ENCODE measurements around the gene ACTN4.

The ACTN4 gene

DNA sequence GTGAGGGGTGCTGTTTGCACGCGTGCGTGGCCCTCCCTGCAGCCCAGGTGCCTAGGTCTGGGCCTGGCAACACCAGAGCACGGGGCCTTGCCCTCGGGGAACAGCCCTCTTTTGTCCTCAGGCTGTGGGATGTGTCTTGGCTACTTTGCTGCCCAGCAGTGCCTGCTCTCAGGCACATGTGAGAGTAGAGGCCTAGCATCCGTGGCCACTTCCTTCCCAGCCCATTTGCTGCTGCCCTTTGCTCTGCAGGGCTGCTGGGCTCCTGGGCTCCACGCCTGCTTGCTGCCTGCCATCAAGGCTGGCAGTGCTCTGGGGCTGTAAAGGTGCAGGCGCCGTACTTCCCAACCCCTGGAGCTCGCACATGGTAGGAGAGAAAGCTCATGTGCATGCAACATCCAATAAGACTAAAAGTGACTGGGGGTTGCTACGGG lies 50.2 kb downstream of the ACTN4 start:
- Histone ChIP-seq H3K9ac (ENCODE audit: low read depth, low read length, poor library complexity, severe bottlenecking) (peak overlapping the region; percentile 42), H3K27me3 (ENCODE audit: insufficient read depth, low read length, poor library complexity, severe bottlenecking) (no peaks in the 10 kb centered on the region), H3K4me2 (ENCODE audit: low read depth, low read length, poor library complexity, severe bottlenecking) (peak overlapping the region; percentile 19), H4K20me1 (ENCODE audit: insufficient read depth, low read length, poor library complexity, severe bottlenecking) (peaks cover 55% of the 10 kb centered on the region), H3F3A (ENCODE audit: low read depth) (peaks cover 15% of the 10 kb centered on the region), H3K36me3 (ENCODE audit: insufficient read depth, low read length) (peaks cover 40% of the 10 kb centered on the region; the same call in 1 of the 2 replicates), H3K79me2 (ENCODE audit: insufficient read depth, low read length) (peaks cover 76% of the 10 kb centered on the region), H3K4me3 (ENCODE audit: low read length, poor library complexity, severe bottlenecking) (no peak overlapping the region), H3K4me1 (ENCODE audit: insufficient read depth, low read length, poor library complexity, severe bottlenecking) (peaks cover 58% of the 10 kb centered on the region), H3K9me3 (ENCODE audit: insufficient read depth, low read depth, low read length) (no peaks in the 10 kb centered on the region), H3K9me2 (replicated peaks; ENCODE audit: low read depth, low read length) (no peaks in the 10 kb centered on the region), H2AFZ (ENCODE audit: low read length) (no peak overlapping the region)
- TF ChIP-seq, protein P1, sequence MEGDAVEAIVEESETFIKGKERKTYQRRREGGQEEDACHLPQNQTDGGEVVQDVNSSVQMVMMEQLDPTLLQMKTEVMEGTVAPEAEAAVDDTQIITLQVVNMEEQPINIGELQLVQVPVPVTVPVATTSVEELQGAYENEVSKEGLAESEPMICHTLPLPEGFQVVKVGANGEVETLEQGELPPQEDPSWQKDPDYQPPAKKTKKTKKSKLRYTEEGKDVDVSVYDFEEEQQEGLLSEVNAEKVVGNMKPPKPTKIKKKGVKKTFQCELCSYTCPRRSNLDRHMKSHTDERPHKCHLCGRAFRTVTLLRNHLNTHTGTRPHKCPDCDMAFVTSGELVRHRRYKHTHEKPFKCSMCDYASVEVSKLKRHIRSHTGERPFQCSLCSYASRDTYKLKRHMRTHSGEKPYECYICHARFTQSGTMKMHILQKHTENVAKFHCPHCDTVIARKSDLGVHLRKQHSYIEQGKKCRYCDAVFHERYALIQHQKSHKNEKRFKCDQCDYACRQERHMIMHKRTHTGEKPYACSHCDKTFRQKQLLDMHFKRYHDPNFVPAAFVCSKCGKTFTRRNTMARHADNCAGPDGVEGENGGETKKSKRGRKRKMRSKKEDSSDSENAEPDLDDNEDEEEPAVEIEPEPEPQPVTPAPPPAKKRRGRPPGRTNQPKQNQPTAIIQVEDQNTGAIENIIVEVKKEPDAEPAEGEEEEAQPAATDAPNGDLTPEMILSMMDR (conservative IDR thresholded peaks at IDR 0.05; ENCODE audit: low read length): no peak
- TF ChIP-seq EZH2phosphoT487 (IDR thresholded peaks at IDR 0.05; ENCODE audit: borderline replicate concordance): no peak

DNA sequence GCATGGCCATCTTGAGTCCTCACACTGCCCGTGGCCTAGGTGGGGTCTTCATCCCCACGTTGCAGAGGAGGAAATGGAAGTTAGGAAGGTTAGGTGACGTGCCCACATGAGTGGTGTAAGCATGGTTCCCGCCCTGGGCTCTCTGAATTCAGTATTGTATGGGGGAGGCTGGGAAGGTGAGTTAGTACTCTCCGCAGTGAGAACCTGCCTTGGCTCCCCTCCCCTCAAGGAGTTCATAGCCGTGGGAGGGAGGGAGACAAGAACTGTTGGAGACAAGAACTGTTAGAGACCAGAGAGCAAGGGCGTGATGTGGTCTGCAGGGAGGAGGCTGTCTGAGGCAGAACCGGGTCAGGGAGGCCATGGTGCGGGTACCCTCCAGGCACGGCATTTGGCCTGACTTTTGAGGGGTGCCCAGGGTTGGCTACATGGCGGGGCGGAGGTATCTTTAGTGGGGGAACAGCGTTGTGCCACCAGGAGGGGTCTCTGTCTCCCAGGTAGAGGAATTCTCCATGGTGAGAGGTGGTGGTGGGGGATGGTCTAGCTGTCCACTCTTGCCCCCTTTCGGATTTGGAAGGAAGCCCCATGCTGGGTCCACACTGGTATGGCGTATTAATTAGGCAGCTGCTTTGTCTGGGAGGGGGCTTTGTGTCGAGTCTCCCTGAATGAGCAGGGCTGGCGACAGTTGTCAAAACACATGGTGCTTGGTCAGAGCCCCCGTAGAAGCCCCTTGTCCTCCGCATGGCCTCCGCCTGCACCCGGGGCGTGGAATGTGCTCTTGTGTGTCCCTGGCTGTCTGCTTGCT lies 51.0 kb downstream of the ACTN4 start:
- peaks cover 51% of the 10 kb centered on the region for H3K4me1 ChIP-seq (ENCODE audit: insufficient read depth, low read length, poor library complexity, severe bottlenecking)
- peaks cover 49% of the 10 kb centered on the region for H4K20me1 ChIP-seq (ENCODE audit: insufficient read depth, low read length, poor library complexity, severe bottlenecking)
- peaks cover 47% of the 10 kb centered on the region; the same call in 1 of the 2 replicates for H3K36me3 ChIP-seq (ENCODE audit: insufficient read depth, low read length)
- H3K27me3 ChIP-seq (ENCODE audit: insufficient read depth, low read length, poor library complexity, severe bottlenecking): no peaks in the 10 kb centered on the region
- H3K9ac ChIP-seq (ENCODE audit: low read depth, low read length, poor library complexity, severe bottlenecking): peak overlapping the region; percentile 42
- no peak overlapping the region for H2AFZ ChIP-seq (ENCODE audit: low read length)
- peaks cover 72% of the 10 kb centered on the region for H3K79me2 ChIP-seq (ENCODE audit: insufficient read depth, low read length)
- no peak for TF ChIP-seq EZH2phosphoT487 (IDR thresholded peaks at IDR 0.05; ENCODE audit: borderline replicate concordance)
- TF ChIP-seq, protein P1 (conservative IDR thresholded peaks at IDR 0.05; ENCODE audit: low read length): no peak
- no peaks in the 10 kb centered on the region for H3K9me2 ChIP-seq (replicated peaks; ENCODE audit: low read depth, low read length)
- H3F3A ChIP-seq (ENCODE audit: low read depth): peaks cover 7% of the 10 kb centered on the region
- H3K9me3 ChIP-seq (ENCODE audit: insufficient read depth, low read depth, low read length): no peaks in the 10 kb centered on the region
- no peak overlapping the region for H3K4me3 ChIP-seq (ENCODE audit: low read length, poor library complexity, severe bottlenecking)
- H3K4me2 ChIP-seq (ENCODE audit: low read depth, low read length, poor library complexity, severe bottlenecking): peak overlapping the region; percentile 19

GRCh38 chr19:38699027-38699346 lies 51.5 kb downstream of the ACTN4 start:
- Histone ChIP-seq H3K4me1 (ENCODE audit: insufficient read depth, low read length, poor library complexity, severe bottlenecking) (peaks cover 47% of the 10 kb centered on the region), H3K4me3 (ENCODE audit: low read length, poor library complexity, severe bottlenecking) (no peak overlapping the region), H3K36me3 (ENCODE audit: insufficient read depth, low read length) (peaks cover 52% of the 10 kb centered on the region; the same call in 1 of the 2 replicates), H3K9me3 (ENCODE audit: insufficient read depth, low read depth, low read length) (no peaks in the 10 kb centered on the region), H4K20me1 (ENCODE audit: insufficient read depth, low read length, poor library complexity, severe bottlenecking) (peaks cover 49% of the 10 kb centered on the region), H3K79me2 (ENCODE audit: insufficient read depth, low read length) (peaks cover 72% of the 10 kb centered on the region), H3K27me3 (ENCODE audit: insufficient read depth, low read length, poor library complexity, severe bottlenecking) (no peaks in the 10 kb centered on the region), H3K9ac (ENCODE audit: low read depth, low read length, poor library complexity, severe bottlenecking) (no peak overlapping the region), H3K9me2 (replicated peaks; ENCODE audit: low read depth, low read length) (no peaks in the 10 kb centered on the region), H3K4me2 (ENCODE audit: low read depth, low read length, poor library complexity, severe bottlenecking) (no peak overlapping the region), H3F3A (ENCODE audit: low read depth) (0 out of 2 replicates have a peak, but pooled peaks cover 5% of the 10 kb centered on the region), H2AFZ (ENCODE audit: low read length) (no peak overlapping the region)
- TF ChIP-seq, protein P1 (conservative IDR thresholded peaks at IDR 0.05; ENCODE audit: low read length): no peak
- no peak for TF ChIP-seq EZH2phosphoT487 (IDR thresholded peaks at IDR 0.05; ENCODE audit: borderline replicate concordance)
